Measurements from ENCODE around the gene CBX3.

The CBX3 gene

GRCh38 chr7:26198781-26199169 lies 2.8 kb upstream of the CBX3 start:
- Histone ChIP-seq H3K36me3 (ENCODE audit: insufficient read depth, low read length) (peaks cover 47% of the 10 kb centered on the region), H3K4me1 (ENCODE audit: insufficient read depth, low read length) (peaks cover 12% of the 10 kb centered on the region; the same call in 1 of the 2 replicates), H3K9me3 (ENCODE audit: control insufficient read depth, insufficient read depth, low read length) (no peaks in the 10 kb centered on the region), H3K9ac (ENCODE audit: low read depth, low read length) (peak overlapping the region; percentile 99)

- H3K4me1 ChIP-seq (ENCODE audit: insufficient read depth, low read length) = peaks cover 16% of the 10 kb centered on the region
- peak overlapping the region; percentile 99 for H3K9ac ChIP-seq (ENCODE audit: low read depth, low read length)
- H3K36me3 ChIP-seq (ENCODE audit: insufficient read depth, low read length) = peaks cover 42% of the 10 kb centered on the region
- H3K9me3 ChIP-seq (ENCODE audit: control insufficient read depth, insufficient read depth, low read length) = no peaks in the 10 kb centered on the region
These were observed 2.1 kb upstream of the CBX3 start for GRCh38 chr7:26199301-26200037.

- H3K9me3 ChIP-seq (ENCODE audit: control insufficient read depth, insufficient read depth, low read length) = no peaks in the 10 kb centered on the region
- peaks cover 18% of the 10 kb centered on the region for H3K4me1 ChIP-seq (ENCODE audit: insufficient read depth, low read length)
- peaks cover 38% of the 10 kb centered on the region for H3K36me3 ChIP-seq (ENCODE audit: insufficient read depth, low read length)
- H3K9ac ChIP-seq (ENCODE audit: low read depth, low read length) = peak overlapping the region; percentile 99
These were observed 1.5 kb upstream of the CBX3 start for GRCh38 chr7:26200038-26200443.

- Histone ChIP-seq H3K36me3 (ENCODE audit: insufficient read depth, low read length) (peaks cover 34% of the 10 kb centered on the region), H3K9me3 (ENCODE audit: control insufficient read depth, insufficient read depth, low read length) (no peaks in the 10 kb centered on the region), H3K9ac (ENCODE audit: low read depth, low read length) (peak within 1 kb of the TSS; percentile 99), H3K4me1 (ENCODE audit: insufficient read depth, low read length) (peaks cover 24% of the 10 kb centered on the region)
These were observed 900 bp upstream of the CBX3 start, which contains the start of gene HNRNPA2B1 for GRCh38 chr7:26200444-26201246. Gene HNRNPA2B1, minus strand, starts transcription at chr7:26200746. Its CDS starts 169 bp downstream, at chr7:26200577.

- Histone ChIP-seq H3K4me1 (ENCODE audit: insufficient read depth, low read length) (peaks cover 14% of the 10 kb centered on the region), H3K36me3 (ENCODE audit: insufficient read depth, low read length) (peaks cover 30% of the 10 kb centered on the region), H3K9ac (ENCODE audit: low read depth, low read length) (peak overlapping the region; percentile 99), H3K9me3 (ENCODE audit: control insufficient read depth, insufficient read depth, low read length) (no peaks in the 10 kb centered on the region)
These were observed 760 bp downstream of the CBX3 start for GRCh38 chr7:26202019-26202990.

- Histone ChIP-seq H3K9me3 (ENCODE audit: control insufficient read depth, insufficient read depth, low read length) (no peaks in the 10 kb centered on the region), H3K4me1 (ENCODE audit: insufficient read depth, low read length) (peaks cover 13% of the 10 kb centered on the region), H3K36me3 (ENCODE audit: insufficient read depth, low read length) (peaks cover 33% of the 10 kb centered on the region), H3K9ac (ENCODE audit: low read depth, low read length) (peak overlapping the region; percentile 99)
These were observed 1.5 kb downstream of the CBX3 start for GRCh38 chr7:26203016-26203415.

- no peak overlapping the region for H3K9ac ChIP-seq (ENCODE audit: low read depth, low read length)
- peaks cover 13% of the 10 kb centered on the region for H3K4me1 ChIP-seq (ENCODE audit: insufficient read depth, low read length)
- H3K36me3 ChIP-seq (ENCODE audit: insufficient read depth, low read length) = peaks cover 41% of the 10 kb centered on the region
- no peaks in the 10 kb centered on the region for H3K9me3 ChIP-seq (ENCODE audit: control insufficient read depth, insufficient read depth, low read length)
These were observed 6.5 kb downstream of the CBX3 start for GRCh38 chr7:26208040-26208439.

- Histone ChIP-seq H3K9ac (ENCODE audit: low read depth, low read length) (no peak overlapping the region), H3K9me3 (ENCODE audit: control insufficient read depth, insufficient read depth, low read length) (no peaks in the 10 kb centered on the region), H3K4me1 (ENCODE audit: insufficient read depth, low read length) (no peaks in the 10 kb centered on the region; the same call in 1 of the 2 replicates), H3K36me3 (ENCODE audit: insufficient read depth, low read length) (peaks cover 22% of the 10 kb centered on the region)
These were observed 11.6 kb downstream of the CBX3 start for GRCh38 chr7:26212921-26213718.

- peaks cover 22% of the 10 kb centered on the region for H3K36me3 ChIP-seq (ENCODE audit: insufficient read depth, low read length)
- H3K9ac ChIP-seq (ENCODE audit: low read depth, low read length) = no peak overlapping the region
These were observed 12.4 kb downstream of the CBX3 start for GRCh38 chr7:26213807-26214515.

GRCh38 chr7:26216049-26216448 lies 14.5 kb downstream of the CBX3 start:
- Histone ChIP-seq H3K9me3 (ENCODE audit: control insufficient read depth, insufficient read depth, low read length) (no peaks in the 10 kb centered on the region), H3K4me1 (ENCODE audit: insufficient read depth, low read length) (no peaks in the 10 kb centered on the region; the same call in 1 of the 2 replicates), H3K9ac (ENCODE audit: low read depth, low read length) (no peak overlapping the region), H3K36me3 (ENCODE audit: insufficient read depth, low read length) (peaks cover 5% of the 10 kb centered on the region; the same call in 1 of the 2 replicates)

More at GRCh38 chr7:26213807-26214515, 12.4 kb downstream of the CBX3 start:
- Histone ChIP-seq H3K4me1 (ENCODE audit: insufficient read depth, low read length) (no peaks in the 10 kb centered on the region; the same call in 1 of the 2 replicates), H3K9me3 (ENCODE audit: control insufficient read depth, insufficient read depth, low read length) (no peaks in the 10 kb centered on the region)

GRCh38 chr7:26224359-26224758 lies 22.8 kb downstream of the CBX3 start:
- Histone ChIP-seq H3K36me3 (ENCODE audit: insufficient read depth, low read length) (no peaks in the 10 kb centered on the region; the same call in 1 of the 2 replicates), H3K4me1 (ENCODE audit: insufficient read depth, low read length) (no peaks in the 10 kb centered on the region), H3K9ac (ENCODE audit: low read depth, low read length) (no peak overlapping the region), H3K9me3 (ENCODE audit: control insufficient read depth, insufficient read depth, low read length) (no peaks in the 10 kb centered on the region)

- Histone ChIP-seq H3K36me3 (ENCODE audit: insufficient read depth, low read length) (no peaks in the 10 kb centered on the region; the same call in 1 of the 2 replicates), H3K9ac (ENCODE audit: low read depth, low read length) (no peak overlapping the region), H3K4me1 (ENCODE audit: insufficient read depth, low read length) (no peaks in the 10 kb centered on the region), H3K9me3 (ENCODE audit: control insufficient read depth, insufficient read depth, low read length) (no peaks in the 10 kb centered on the region)
These were observed 26.4 kb downstream of the CBX3 start for GRCh38 chr7:26227987-26228386.
